ENCODE measurements around the gene MOB2.

DNA sequence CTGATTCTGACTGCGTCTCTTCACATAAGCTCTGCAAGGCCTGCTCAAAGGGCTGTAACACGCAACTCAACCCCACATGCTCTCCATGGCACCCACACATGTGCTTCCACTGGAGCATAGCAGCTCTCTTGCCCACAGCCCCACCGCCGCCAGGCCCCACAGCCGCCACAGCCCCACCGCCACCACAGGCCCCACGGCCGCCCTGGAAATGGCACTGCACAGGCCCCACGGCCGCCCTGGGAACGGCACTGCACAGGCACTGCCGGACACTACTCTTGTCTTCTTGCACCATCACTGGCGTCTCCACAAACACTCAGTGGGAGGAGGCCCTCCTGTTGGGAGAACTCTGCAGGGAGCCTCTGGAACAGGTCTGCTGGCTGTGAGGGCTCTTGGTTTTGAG lies 8.6 kb downstream of the MOB2 start:
- TF ChIP-seq, protein P1, sequence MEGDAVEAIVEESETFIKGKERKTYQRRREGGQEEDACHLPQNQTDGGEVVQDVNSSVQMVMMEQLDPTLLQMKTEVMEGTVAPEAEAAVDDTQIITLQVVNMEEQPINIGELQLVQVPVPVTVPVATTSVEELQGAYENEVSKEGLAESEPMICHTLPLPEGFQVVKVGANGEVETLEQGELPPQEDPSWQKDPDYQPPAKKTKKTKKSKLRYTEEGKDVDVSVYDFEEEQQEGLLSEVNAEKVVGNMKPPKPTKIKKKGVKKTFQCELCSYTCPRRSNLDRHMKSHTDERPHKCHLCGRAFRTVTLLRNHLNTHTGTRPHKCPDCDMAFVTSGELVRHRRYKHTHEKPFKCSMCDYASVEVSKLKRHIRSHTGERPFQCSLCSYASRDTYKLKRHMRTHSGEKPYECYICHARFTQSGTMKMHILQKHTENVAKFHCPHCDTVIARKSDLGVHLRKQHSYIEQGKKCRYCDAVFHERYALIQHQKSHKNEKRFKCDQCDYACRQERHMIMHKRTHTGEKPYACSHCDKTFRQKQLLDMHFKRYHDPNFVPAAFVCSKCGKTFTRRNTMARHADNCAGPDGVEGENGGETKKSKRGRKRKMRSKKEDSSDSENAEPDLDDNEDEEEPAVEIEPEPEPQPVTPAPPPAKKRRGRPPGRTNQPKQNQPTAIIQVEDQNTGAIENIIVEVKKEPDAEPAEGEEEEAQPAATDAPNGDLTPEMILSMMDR (IDR thresholded peaks at IDR 0.05), result no peak
- TF ChIP-seq POLR2A (IDR thresholded peaks at IDR 0.05) (no peak), POLR2AphosphoS5 (IDR thresholded peaks at IDR 0.05; ENCODE audit: insufficient read depth in 1 of 2, low read depth in 1 of 2) (no peak)

Data from vagina (tissue), 2 donors.